Measurements from ENCODE around the gene PCDHA6. TPM values are rescaled to one million over a fixed set of nuclear protein-coding genes. Genes with fewer than 3 reads are reported as not detected.

The PCDHA6 gene
- total RNA-seq, 1 donor from 2014 or later = 1.2 TPM

Other genes with a start within 250 kb of the PCDHA6 start
- gene CD14, start 194.8 kb upstream of the PCDHA6 start, total RNA-seq = 48.4 TPM
- 16.5 TPM for gene TMCO6, start 188.5 kb upstream of the PCDHA6 start, total RNA-seq
- 61.6 TPM for gene NDUFA2, start 180.3 kb upstream of the PCDHA6 start, total RNA-seq
- 64.3 TPM for gene IK, start 180.1 kb upstream of the PCDHA6 start, total RNA-seq
- 19.9 TPM for gene WDR55, start 163.1 kb upstream of the PCDHA6 start, total RNA-seq
- gene DND1, start 154.4 kb upstream of the PCDHA6 start, total RNA-seq = 2.9 TPM
- gene HARS1, start 136.6 kb upstream of the PCDHA6 start, total RNA-seq = 54.8 TPM
- 46.2 TPM for gene HARS2, start 136.5 kb upstream of the PCDHA6 start, total RNA-seq
- 22.6 TPM for gene ZMAT2, start 127.5 kb upstream of the PCDHA6 start, total RNA-seq
- not detected for gene PCDHA1, start 41.8 kb upstream of the PCDHA6 start, total RNA-seq
- gene PCDHA2, start 33.1 kb upstream of the PCDHA6 start, total RNA-seq = not detected
- 0.74 TPM for gene PCDHA3, start 26.9 kb upstream of the PCDHA6 start, total RNA-seq
- gene PCDHA4, start 20.9 kb upstream of the PCDHA6 start, total RNA-seq = 2.0 TPM
- 0.25 TPM for gene PCDHA5, start 6.3 kb upstream of the PCDHA6 start, total RNA-seq
- 0.49 TPM for gene PCDHA7, start 6.3 kb downstream of the PCDHA6 start, total RNA-seq
- 0.49 TPM for gene PCDHA8, start 13.2 kb downstream of the PCDHA6 start, total RNA-seq
- 0.25 TPM for gene PCDHA9, start 20.4 kb downstream of the PCDHA6 start, total RNA-seq
- gene PCDHA10, start 27.9 kb downstream of the PCDHA6 start, total RNA-seq = 0.25 TPM
- gene PCDHA11, start 41.0 kb downstream of the PCDHA6 start, total RNA-seq = not detected
- 0.25 TPM for gene PCDHA12, start 47.3 kb downstream of the PCDHA6 start, total RNA-seq
- gene PCDHA13, start 54.2 kb downstream of the PCDHA6 start, total RNA-seq = not detected
- gene PCDHAC1, start 98.3 kb downstream of the PCDHA6 start, total RNA-seq = 0.49 TPM
- gene PCDHAC2, start 138.5 kb downstream of the PCDHA6 start, total RNA-seq = 3.9 TPM
- gene PCDHB1, start 223.4 kb downstream of the PCDHA6 start, total RNA-seq = not detected